ENCODE results near the gene CEP164. TPM values are rescaled to one million over a fixed set of nuclear protein-coding genes. Genes with fewer than 3 reads are reported as not detected.

The CEP164 gene
- total RNA-seq, 1 donor from 2014 or later: 41.2 TPM

GRCh38 chr11:117417856-117418255, 90.2 kb downstream of the CEP164 start:
- DNase-seq (ENCODE audit: low read depth, low spot score): no peak
- Mint-ChIP-seq H3K4me3 (no peak overlapping the region), H3K27me3 (ENCODE audit: low read depth) (no peaks in the 10 kb centered on the region), H3K36me3 (ENCODE audit: low read depth) (peaks cover 3% of the 10 kb centered on the region), H3K9me3 (no peaks in the 10 kb centered on the region), H3K4me1 (peaks cover 5% of the 10 kb centered on the region), H3K27ac (ENCODE audit: unreplicated experiment) (no peak overlapping the region)
- TF ChIP-seq CTCF (conservative IDR thresholded peaks at IDR 0.05): no peak

DNA sequence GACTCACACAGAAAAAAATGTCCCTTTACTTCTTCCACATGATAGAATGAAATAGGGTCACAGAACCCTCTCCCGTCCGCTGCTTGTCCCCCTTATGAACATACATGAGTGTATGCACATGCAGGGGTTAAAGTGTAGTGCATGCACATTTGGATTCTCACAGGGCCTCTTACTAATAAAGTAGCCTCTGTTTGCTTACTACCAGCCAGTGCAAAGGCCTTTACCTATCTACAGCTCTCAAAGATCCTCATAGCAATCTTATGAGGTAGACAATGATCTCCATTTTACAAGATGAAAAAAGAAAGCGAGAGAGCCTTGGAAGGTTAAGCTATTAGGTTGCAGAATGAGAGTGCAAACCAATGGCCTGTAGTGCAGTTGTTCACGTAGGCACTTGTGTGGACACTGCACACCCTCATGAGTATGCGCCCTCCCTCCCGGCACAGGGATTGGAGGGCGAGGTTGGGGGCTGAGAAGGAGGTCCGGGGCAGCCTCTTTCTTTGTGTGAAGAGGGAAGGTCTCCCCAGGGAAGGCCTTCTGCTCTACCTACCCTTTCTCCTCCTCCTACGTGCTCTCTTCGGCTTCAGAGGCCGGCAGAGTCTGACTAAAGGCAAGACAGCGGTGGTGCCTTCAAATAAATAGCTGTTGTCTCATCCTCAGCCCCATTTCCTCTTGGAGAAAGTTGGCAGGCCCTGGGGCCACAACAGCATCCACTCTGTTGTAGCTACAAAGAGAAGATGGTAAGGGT, 91.3 kb downstream of the CEP164 start:
- no peaks in the 10 kb centered on the region for H3K9me3 Mint-ChIP-seq

DNA sequence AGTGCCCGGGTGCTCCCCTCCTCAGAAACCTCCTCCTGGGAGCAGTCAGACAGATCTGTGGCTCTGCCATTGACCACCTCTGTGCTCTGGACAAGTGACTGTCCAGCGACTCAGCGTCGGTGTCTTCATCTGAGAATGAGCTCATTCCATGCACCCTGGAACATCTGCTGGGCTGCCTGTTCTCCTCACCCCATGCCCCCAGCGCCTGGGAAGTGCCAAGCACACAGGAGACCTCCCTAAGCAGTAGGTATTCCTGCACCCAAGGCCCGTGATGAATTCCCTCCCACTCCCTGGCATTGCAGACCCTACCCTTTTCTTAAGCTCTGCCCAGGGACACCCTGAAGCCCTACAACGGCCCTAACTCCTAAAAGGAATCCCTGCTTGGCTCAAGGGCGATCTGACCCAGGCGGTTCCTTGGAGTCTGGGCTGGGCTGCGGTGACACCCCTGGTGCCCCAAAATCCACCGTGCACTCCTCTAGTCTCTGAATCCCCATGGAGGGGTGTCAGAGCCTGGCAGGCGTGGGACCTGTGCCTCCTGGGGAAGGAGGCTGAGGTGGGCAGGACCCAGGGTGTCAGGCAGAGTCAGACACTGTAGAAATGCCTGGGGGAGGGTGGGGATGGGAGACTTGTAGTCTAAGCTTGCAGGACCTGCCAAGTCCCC, 92.0 kb downstream of the CEP164 start:
- no peak for DNase-seq (ENCODE audit: low read depth, low spot score)
- H3K27ac Mint-ChIP-seq (ENCODE audit: unreplicated experiment): no peak overlapping the region
- TF ChIP-seq CTCF (conservative IDR thresholded peaks at IDR 0.05): no peak
- peaks cover under 1% of the 10 kb centered on the region for H3K27me3 Mint-ChIP-seq (ENCODE audit: low read depth)
- H3K4me1 Mint-ChIP-seq: peaks cover 5% of the 10 kb centered on the region
- H3K9me3 Mint-ChIP-seq: no peaks in the 10 kb centered on the region
- H3K36me3 Mint-ChIP-seq (ENCODE audit: low read depth): no peaks in the 10 kb centered on the region
- no peak overlapping the region for H3K4me3 Mint-ChIP-seq

More for the DNA sequence above, 91.3 kb downstream of the CEP164 start:
- Mint-ChIP-seq H3K36me3 (ENCODE audit: low read depth) (peaks cover under 1% of the 10 kb centered on the region), H3K27ac (ENCODE audit: unreplicated experiment) (no peak overlapping the region), H3K4me3 (no peak overlapping the region), H3K4me1 (peaks cover 5% of the 10 kb centered on the region), H3K27me3 (ENCODE audit: low read depth) (no peaks in the 10 kb centered on the region)
- DNase-seq (ENCODE audit: low read depth, low spot score): no peak
- no peak for TF ChIP-seq CTCF (conservative IDR thresholded peaks at IDR 0.05)

DNA sequence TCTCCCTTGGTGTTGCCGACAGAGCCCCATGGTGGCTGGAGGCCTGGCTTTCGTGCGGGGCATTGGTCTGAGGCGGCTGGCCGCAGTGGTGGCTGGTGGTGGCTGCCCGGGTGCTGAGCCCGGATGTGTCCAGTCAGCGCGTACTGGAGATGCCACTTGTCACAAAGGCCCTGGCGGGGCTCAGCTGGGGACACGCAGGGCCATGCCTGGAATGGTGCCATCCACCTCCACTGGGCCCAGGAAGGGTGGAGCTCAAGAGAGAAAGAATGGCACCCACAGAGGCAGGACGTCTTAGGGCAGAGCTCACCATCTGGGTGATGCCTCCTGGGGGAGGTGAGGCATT, 92.5 kb downstream of the CEP164 start:
- H3K27ac Mint-ChIP-seq (ENCODE audit: unreplicated experiment): no peak overlapping the region
- H3K9me3 Mint-ChIP-seq: no peaks in the 10 kb centered on the region
- TF ChIP-seq CTCF (conservative IDR thresholded peaks at IDR 0.05): no peak
- no peaks in the 10 kb centered on the region for H3K36me3 Mint-ChIP-seq (ENCODE audit: low read depth)
- DNase-seq (ENCODE audit: low read depth, low spot score): no peak
- H3K4me1 Mint-ChIP-seq: peaks cover 5% of the 10 kb centered on the region
- peaks cover 3% of the 10 kb centered on the region for H3K27me3 Mint-ChIP-seq (ENCODE audit: low read depth)
- H3K4me3 Mint-ChIP-seq: no peak overlapping the region

GRCh38 chr11:117420598-117420997, 92.9 kb downstream of the CEP164 start:
- DNase-seq (ENCODE audit: low read depth, low spot score): no peak
- no peak for TF ChIP-seq CTCF (conservative IDR thresholded peaks at IDR 0.05)

More at GRCh38 chr11:117420598-117420997, 92.9 kb downstream of the CEP164 start:
- no peaks in the 10 kb centered on the region for H3K4me1 Mint-ChIP-seq
- H3K36me3 Mint-ChIP-seq (ENCODE audit: low read depth): no peaks in the 10 kb centered on the region
- no peak overlapping the region for H3K27ac Mint-ChIP-seq (ENCODE audit: unreplicated experiment)
- H3K27me3 Mint-ChIP-seq (ENCODE audit: low read depth): peaks cover 3% of the 10 kb centered on the region
- no peak overlapping the region for H3K4me3 Mint-ChIP-seq
- no peaks in the 10 kb centered on the region for H3K9me3 Mint-ChIP-seq

All from neural crest cell (in vitro differentiated cells).